AG04449 (cell line): ENCODE measurements around the gene USP14.

Experiments
- CTCF ChIA-PET: fragments of 350-600 bp; formaldehyde crosslinking; extraction: SDS; loops from one replicate; lab custom pipeline; 2021; ENCODE audit warnings: antibody characterized with exemption; lab: Yijun Ruan, JAX
- POLR2A ChIA-PET: fragments of 400-600, 350-600 bp; formaldehyde crosslinking; extraction: SDS; loops from one replicate; lab custom pipeline; 2020; ENCODE audit warnings: antibody characterized with exemption, inconsistent platforms; lab: Yijun Ruan, JAX
- DNase-seq: peaks from one replicate; pipeline ENCODE4 v3.0.0-alpha.2; 2010; ENCODE audit warnings: low read depth, low spot score
- H3K4me3 ChIP-seq: 2 replicates; pipeline ENCODE4 v1.5.1; 2011; ENCODE audit warnings: low read depth, mild to moderate bottlenecking, control low read depth, low read length
- TF ChIP-seq, protein P1 (sequence below): IDR thresholded peaks from one replicate; pipeline ENCODE4 v1.5.1; 2011; ENCODE audit warnings: mild to moderate bottlenecking, moderate library complexity, low read length, control low read depth, inconsistent platforms; ENCODE audit not compliant: insufficient read depth; ENCODE audit errors: missing control alignments

Gene USP14

DNA sequence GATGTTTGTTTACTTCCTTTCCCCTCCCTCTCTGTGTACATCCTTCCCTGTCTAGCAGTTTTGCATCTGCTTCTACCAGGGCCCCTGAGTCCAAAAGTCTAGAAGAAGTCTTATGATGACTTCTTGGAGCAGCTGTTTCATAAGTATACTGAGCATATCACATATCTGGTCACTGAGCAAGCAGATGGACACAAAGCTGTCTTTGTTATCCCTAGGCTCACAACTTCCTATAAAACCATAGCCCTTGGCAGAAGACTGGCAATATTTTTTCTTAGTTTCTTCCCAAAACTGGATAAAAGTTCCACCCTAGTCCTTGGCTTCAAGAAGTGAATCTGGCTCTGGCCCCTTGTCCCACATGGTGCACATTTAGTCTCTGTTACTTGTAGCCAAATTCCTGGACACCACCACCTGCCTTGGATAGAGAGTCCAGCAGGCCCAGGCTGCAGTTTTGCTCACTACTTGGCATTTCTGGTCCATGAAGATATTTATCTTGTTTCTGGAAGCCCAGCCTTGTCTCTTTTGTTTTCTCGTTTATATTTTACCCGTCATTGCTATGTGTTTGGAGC is 87.0 kb downstream of the USP14 start:
- no peak for DNase-seq
- ChIA-PET POLR2A (no interaction called here), CTCF (no interaction called here)
- no peak overlapping the region for H3K4me3 ChIP-seq
- TF ChIP-seq, protein P1, sequence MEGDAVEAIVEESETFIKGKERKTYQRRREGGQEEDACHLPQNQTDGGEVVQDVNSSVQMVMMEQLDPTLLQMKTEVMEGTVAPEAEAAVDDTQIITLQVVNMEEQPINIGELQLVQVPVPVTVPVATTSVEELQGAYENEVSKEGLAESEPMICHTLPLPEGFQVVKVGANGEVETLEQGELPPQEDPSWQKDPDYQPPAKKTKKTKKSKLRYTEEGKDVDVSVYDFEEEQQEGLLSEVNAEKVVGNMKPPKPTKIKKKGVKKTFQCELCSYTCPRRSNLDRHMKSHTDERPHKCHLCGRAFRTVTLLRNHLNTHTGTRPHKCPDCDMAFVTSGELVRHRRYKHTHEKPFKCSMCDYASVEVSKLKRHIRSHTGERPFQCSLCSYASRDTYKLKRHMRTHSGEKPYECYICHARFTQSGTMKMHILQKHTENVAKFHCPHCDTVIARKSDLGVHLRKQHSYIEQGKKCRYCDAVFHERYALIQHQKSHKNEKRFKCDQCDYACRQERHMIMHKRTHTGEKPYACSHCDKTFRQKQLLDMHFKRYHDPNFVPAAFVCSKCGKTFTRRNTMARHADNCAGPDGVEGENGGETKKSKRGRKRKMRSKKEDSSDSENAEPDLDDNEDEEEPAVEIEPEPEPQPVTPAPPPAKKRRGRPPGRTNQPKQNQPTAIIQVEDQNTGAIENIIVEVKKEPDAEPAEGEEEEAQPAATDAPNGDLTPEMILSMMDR = no peak

DNA sequence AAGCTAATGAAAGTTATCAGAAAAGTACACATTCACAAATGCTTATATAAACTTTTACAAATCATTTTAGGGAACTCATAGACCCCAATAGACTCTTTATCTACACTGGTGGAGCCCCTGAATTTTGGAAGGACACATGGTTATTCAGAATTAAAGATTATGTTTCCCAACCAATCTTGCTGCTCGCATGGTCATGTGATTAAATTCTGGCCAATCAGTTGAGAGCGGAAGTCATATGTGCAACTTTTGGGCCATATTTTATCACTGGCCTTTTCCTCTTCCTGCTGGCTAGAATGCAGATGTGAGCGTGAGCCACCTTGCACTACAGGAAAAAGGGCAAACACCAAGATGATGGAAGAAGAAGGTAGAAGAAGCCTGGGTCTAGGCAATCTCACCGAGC is 89.7 kb downstream of the USP14 start:
- DNase-seq = no peak
- H3K4me3 ChIP-seq = no peak overlapping the region
- CTCF ChIA-PET = interaction anchor here (1.2 kb wide), 1 partner anchor 19 kb away, joined by 3 read pairs; no protein-coding TSS in a partner anchor
- POLR2A ChIA-PET = no interaction called here
- TF ChIP-seq, protein P1 = no peak

DNA sequence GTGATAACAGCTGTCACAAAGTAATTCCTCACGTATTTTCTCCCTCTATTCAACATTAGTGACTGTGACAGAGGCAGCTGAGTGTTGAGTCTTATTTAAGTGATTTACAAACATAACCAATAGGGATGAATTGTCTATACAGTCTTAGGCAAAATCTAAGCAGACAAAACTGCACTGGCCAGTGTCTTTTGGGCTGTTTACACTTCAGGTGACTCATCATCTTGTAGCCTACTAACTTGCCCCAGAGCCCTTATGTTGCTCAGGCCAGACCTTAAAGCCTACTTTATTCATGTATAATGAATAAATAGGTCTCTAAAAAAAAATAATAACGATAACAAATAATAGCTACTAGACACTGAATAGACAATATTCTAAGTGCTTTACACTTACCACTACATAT is 92.3 kb downstream of the USP14 start:
- TF ChIP-seq, protein P1 = no peak
- no peak for DNase-seq
- no peak overlapping the region for H3K4me3 ChIP-seq
- POLR2A ChIA-PET = no interaction called here
- CTCF ChIA-PET = no interaction called here

DNA sequence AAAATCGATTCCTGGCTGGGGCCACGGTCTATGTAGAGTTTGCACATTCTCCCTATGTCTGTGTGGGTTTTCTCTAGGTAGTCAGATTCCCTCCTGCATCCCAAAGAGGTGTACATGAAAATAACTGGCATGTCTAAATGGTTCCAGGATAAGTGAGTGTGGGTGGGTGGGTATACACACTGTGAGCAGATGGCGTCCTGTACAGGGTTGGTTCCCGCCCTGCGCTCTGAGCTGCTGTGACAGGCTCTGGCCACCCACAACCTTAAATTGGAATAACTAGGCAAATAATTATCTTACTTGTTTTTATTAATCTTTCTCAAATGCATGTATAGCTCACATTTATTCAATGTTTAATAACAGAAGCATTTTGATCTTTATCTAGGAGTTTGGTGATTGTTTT is 93.2 kb downstream of the USP14 start:
- CTCF ChIA-PET = interaction anchor here (1.6 kb wide), 1 partner anchor 373 kb away, joined by 4 read pairs; no protein-coding TSS in a partner anchor

DNA sequence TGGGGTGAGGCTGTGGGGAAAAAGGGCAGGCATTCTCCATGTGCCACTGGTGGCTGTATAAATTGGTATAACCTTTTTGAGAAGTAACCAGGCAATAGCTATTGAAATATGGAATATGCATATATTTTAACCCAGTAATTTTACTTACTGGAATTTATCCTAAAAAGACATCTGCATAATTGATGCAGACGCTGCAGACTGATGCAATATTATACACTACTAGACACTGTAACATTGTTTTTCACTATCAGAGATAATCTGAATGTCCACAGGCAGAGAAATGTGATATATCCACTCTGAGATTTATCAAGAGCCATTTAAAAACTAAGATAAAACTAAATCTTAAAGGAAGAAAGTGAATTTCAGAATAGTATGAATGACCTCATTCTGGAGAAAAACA is 94.8 kb downstream of the USP14 start:
- ChIA-PET CTCF (interaction anchor here (1.6 kb wide), 1 partner anchor 11 kb away, joined by 4 read pairs; no protein-coding TSS in a partner anchor), POLR2A (no interaction called here)
- TF ChIP-seq, protein P1 = no peak
- no peak for DNase-seq
- no peak overlapping the region for H3K4me3 ChIP-seq

More for the DNA sequence above, 93.2 kb downstream of the USP14 start:
- POLR2A ChIA-PET = no interaction called here
- TF ChIP-seq, protein P1 = no peak
- DNase-seq = no peak
- H3K4me3 ChIP-seq = no peak overlapping the region

DNA sequence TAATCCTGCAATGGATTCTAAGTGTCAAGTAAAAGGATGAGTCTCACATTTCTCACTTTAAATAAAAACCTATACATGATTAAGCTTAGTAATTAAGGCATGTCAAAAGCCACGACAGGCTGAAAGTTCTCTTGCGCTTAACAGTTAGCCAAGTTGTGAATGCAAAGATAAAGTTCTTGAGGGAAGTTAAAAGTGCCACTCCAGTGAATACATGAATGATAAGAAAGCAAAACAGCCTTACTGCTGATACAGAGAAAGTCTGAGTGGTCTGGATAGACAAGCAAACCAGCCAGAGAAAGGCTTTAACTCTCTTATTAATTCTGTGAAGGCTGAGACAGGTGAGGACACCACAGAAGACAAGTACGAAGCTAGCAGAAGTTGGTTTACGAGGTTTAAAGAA is 96.8 kb downstream of the USP14 start:
- POLR2A ChIA-PET = no interaction called here
- CTCF ChIA-PET = no interaction called here
- TF ChIP-seq, protein P1 = no peak
- H3K4me3 ChIP-seq = no peak overlapping the region
- DNase-seq = no peak
